Caki2 (cell line): ENCODE results near the gene SRSF7. TPM values are rescaled to one million over a fixed set of nuclear protein-coding genes. Genes with fewer than 3 reads are reported as not detected.
"Not testable (repeated sequence)": the region's sequence is repeated elsewhere in the genome, so short reads cannot be mapped to it uniquely, and the experiment has no call there.

Source experiments
- DNase-seq: peaks from one replicate; pipeline ENCODE4 v3.0.0-alpha.2; 2015; ENCODE audit warnings: low read depth
- in situ Hi-C: cut with HindIII; loops from 2 replicates; pipeline ENCODE4 v1.10.0; 2016; ENCODE audit warnings: low sequenced_read_pairs, low pct_unique_long_range_greater_than_20kb, mixed read lengths
- total RNA-seq: library from RNA; depleted of rRNA; stranded (reverse); fragments of >200 nt; shearing (Covaris generic); gene quantifications from 2 replicates; pipeline ENCODE4 v1.2.3, GENCODE V29; 2014; ENCODE audit warnings: low replicate concordance

Gene SRSF7
- total RNA-seq, 1 experiment from 2014 or later: 165 TPM

- in situ Hi-C loops: no loop called here
- no peak for DNase-seq
Measured at GRCh38 chr2:38763728-38764127, 12.6 kb upstream of the SRSF7 start.

GRCh38 chr2:38763228-38763627, 12.1 kb upstream of the SRSF7 start:
- no peak for DNase-seq
- in situ Hi-C loops: no loop called here

GRCh38 chr2:38755891-38756290, 4.7 kb upstream of the SRSF7 start:
- DNase-seq, in situ Hi-C loops: not testable (repeated sequence)

- in situ Hi-C loops: no loop called here
- DNase-seq: no peak
Measured at GRCh38 chr2:38754506-38754905, 3.3 kb upstream of the SRSF7 start.

DNA sequence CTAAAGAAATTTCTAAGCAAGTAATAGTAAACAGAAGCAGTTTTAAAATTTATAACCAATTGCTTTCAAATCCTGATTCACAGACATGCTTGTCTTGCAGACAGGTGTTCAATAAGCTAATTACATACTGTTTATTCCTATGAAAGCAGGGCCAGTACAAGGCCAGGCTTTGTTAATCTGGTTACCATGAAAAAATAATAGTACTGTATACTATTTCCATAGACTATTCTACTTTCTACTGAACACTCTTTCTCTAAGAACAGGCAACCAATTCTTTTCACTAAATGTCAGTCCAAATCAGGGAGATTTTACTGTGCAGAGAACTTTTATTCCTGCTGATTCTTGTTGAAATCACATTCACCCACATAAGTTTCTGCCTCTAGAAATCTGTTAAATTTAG, 2.9 kb upstream of the SRSF7 start:
- in situ Hi-C loops: no loop called here
- no peak for DNase-seq

DNA sequence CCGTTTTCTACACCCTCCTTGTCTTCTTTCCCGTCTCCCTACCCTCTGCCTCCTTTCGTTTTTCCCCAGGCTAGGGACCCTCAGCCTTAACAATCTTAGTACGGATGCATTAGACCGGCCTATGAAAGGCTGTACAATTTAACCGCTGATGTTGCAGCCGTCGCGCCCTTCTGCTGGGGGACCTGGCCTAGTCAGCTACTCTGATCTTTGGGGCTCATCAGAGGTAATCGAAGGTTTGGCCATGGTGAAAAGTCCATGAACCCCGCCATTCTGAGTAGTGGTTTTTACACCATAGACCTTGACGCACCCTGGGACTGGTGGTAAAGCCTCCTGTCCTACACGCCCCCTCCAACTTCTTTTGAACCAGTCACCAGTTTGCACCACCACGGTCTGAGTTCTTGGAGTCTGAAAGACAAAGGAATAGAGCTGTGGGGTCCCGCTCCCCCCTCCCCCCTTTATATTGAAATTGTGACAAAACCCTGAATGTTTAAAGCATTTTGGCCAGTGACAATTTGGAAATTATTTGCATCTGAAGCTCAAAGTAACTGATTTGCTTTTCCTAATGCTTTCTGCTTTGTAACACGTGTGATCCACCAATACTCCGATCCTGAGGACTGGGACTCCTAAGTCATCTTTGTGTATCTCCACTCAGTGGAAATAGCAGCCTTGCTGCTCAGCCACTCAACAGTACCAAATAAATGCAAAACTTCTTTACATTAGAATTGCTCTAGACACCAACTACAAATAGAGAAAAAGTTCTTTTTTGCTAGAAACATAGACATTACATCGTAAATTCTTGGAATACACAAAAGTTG, 642 bp upstream of the SRSF7 start:
- in situ Hi-C loops: no loop called here
- DNase-seq: no peak

DNA sequence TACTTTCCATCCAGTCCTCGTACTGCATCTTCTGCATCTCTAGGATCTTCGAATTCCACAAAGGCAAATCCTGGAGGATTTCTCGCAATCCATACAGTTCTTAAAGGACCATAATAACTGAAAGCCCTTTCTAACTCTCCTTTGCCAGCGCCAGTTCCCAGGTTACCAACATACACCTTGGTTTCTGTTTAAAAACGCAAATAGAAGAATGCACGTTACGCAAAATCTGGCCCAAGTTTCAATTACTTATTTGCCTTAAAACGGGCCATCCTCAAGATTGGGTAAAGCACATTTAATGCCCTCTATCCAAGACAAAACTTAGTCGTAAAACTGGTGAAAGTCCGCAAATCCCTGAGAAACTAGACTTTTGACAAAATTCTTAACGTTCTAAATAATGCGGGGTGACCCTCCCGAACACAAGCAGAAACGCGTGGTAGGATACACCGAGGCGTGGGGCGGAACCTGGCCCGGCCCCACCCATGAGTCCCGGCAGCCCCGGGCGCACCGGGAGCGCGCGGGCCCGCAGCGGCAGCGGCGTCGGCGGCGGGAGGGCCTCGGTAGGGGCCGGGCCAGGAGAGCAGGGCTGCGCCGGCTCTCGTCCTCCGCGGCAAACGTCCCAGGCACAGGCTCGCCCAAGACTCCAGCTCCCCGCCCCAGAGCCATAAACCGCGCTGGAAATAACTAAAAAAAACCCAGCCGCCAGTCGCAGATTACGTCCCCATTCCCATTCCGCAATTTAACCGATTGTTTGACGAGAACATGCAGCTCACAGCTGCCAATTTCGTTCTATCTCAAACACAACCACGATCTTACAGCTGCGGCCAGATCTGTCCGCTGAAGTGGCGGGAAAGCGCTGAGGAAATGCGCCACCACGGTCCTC, 910 bp downstream of the SRSF7 start:
- in situ Hi-C loops: no loop called here

GRCh38 chr2:38748943-38749804, 2.0 kb downstream of the SRSF7 start:
- DNase-seq: no peak
- in situ Hi-C loops: loop anchor here (25.0 kb wide), 1 partner anchor 462 kb away; no protein-coding TSS in a partner anchor

More for the DNA sequence above, 910 bp downstream of the SRSF7 start:
- no peak for DNase-seq

GRCh38 chr2:38748391-38748790, 2.8 kb downstream of the SRSF7 start:
- no peak for DNase-seq
- in situ Hi-C loops: loop anchor here (25.0 kb wide), 1 partner anchor 461 kb away; no protein-coding TSS in a partner anchor

GRCh38 chr2:38747819-38748218, 3.3 kb downstream of the SRSF7 start:
- in situ Hi-C loops: loop anchor here (25.0 kb wide), 1 partner anchor 461 kb away; no protein-coding TSS in a partner anchor
- DNase-seq: no peak

DNA sequence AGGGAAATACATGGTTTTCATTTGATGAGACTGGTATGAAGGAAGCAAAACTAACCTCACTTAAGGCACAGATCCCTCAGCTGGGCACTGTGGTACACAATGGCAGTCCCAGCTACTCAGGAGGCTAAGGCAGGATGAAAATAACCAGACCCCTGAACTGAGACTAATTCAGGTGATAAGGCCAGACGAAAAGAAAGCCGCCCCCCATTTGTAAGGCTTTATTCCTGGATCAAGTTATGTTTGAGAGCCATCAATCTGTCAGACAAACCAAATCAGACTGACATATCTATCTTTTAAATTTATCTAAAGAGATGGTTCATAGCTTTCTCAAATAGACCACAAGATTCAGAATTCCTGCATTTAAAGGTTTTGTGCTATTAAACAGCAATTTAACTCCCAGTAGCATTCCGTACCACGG, 4.1 kb downstream of the SRSF7 start:
- in situ Hi-C loops: loop anchor here (25.0 kb wide), 1 partner anchor 460 kb away; no protein-coding TSS in a partner anchor
- no peak for DNase-seq

DNA sequence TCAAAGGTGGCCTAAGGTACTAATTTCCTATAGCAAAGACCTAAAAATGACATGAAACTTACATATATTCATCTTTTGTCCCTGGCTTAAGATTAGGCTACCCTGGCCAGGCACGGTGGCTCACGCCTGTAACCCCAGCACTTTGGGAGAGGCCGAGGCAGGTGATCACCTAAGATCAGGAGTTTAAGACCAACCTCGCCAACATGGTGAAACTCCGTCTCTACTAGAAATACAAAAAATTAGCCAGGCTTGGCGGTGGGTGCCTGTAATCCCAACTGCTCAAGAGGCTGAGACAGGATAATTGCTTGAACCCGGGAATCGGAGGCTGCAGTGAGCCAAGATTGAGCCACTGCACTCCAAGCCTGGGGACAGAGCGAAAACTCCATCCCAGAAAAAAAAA, 5.9 kb downstream of the SRSF7 start:
- in situ Hi-C loops: loop anchor here (25.0 kb wide), 1 partner anchor 458 kb away; no protein-coding TSS in a partner anchor
- DNase-seq: no peak

- in situ Hi-C loops: loop anchor here (25.0 kb wide), 1 partner anchor 457 kb away; no protein-coding TSS in a partner anchor
- DNase-seq: no peak
Measured at GRCh38 chr2:38744399-38744780, 6.8 kb downstream of the SRSF7 start.

DNA sequence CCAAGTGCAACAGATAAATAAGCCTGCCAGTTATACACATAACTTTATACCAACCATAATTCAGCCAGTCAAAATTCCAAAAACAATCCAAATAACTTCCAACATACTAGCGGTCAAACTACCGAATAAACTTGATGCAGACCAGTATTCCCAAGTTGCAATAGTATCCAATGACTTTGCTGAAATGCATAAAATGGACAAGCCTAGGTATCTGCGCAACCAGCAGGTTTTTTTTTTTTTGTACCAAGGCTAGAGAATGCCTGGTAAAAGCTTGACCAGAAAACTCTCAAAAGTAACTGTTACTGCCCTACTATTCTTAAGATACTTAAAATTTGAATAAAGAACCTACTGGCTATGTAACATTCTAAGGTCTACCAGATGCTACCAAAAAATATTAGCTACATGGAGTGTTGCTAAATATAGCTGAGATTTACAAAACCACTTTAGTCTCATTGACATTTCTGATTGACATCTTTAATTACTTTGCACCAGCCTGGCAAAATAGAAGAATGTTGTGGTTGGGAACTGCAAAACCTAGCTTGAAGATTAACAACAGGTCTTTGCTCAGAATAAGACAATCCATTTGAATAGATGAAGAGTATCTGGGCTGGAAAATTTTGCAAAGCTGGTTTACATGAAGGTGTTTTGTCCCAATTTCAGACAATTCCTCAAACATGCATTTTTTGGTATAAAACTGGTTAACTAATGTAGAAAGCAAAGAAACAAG, 7.3 kb downstream of the SRSF7 start:
- no peak for DNase-seq
- in situ Hi-C loops: loop anchor here (25.0 kb wide), 1 partner anchor 457 kb away; no protein-coding TSS in a partner anchor

DNA sequence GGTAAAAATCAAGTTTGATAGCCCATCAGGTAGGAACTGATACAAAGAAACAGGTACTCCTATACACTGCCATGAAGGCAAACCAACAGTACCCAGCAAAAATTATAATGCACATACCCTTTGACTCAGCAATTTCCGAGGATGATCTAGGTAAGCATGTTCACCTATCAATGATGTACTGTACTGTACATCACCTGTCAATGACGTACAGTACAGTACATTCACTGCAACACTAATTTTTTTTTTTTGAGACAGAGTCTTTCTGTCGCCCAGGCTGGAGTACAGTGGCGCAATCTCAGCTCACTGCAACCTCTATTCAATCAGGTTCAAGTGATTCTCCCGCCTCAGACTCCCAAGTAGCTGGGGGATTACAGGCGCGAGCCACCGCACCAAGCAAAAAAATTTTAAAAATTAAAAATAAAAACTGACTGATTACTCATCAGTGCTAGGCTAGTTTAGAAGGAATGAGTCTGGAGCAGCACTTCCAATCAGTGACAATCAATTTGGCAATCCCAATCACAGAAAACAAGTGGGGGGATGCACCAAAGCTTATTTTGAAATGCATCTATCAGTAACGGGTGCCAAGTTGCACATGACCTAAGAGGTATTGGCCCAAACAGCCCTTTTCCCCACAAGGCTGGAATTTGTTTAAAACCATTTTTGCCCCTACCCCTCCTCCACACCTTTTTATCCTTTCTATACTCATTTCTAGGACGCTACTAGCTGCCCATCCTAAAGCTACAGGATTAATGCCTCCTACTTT, 8.2 kb downstream of the SRSF7 start:
- in situ Hi-C loops: loop anchor here (25.0 kb wide), 1 partner anchor 456 kb away; no protein-coding TSS in a partner anchor
- DNase-seq: no peak

DNA sequence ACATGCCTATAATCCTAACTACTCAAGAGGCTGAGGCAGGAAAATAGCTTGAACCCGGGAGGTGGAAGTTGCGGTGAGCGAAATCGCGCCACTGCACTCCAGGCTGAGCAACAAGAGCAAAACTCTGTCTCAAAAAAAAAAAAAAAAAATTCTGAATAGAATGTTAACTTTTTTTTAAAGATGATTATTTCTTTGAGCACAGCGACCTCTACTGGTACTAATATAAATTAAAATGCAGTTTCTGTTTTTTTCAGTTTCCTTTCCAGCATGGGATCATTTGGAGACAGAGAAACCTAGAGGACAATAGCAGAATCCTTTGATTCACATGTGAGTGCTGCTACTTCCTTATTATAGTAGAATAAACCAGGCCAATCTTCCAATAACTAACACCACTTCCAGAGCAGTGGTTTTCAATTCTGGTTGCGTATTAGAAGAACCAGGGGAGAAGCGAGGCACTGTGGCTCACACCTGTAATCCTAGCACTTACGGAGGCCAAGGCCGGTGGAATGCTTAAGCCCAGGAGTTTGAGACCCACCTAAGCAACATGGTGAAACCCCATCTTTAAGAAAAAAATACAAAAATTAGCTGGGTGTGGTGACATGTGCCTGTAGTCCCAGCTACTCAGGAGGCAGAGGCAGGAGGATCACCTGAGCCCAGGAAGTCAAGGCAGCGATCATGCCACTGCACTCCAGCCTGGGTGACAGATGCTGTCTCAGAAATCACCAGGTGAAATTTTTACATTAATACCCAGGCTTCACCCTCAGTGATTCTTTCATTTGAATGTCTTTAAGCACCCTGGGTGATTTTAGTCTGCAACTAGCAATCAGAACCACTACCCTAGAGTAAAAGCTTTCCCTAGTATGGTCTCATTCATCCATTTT, 10.1 kb downstream of the SRSF7 start:
- in situ Hi-C loops: loop anchor here (25.0 kb wide), 1 partner anchor 454 kb away; no protein-coding TSS in a partner anchor
- peak; percentile 65 for DNase-seq
